GM18867 (cell line): ENCODE results near the gene HSPA12B.

Experiments
- ATAC-seq: cut with Tn5 transposase; IDR thresholded peaks from one replicate; pipeline ENCODE4 v1.9.1; 2021; ENCODE audit warnings: mild to moderate bottlenecking, moderate library complexity; ENCODE audit not compliant: unreplicated experiment

The HSPA12B gene

GRCh38 chr20:3744806-3745685, 12.6 kb downstream of the HSPA12B start:
- no peak for ATAC-seq

- ATAC-seq: no peak
Observed at GRCh38 chr20:3745686-3746173, 13.2 kb downstream of the HSPA12B start.

- ATAC-seq: no peak
Observed at GRCh38 chr20:3747471-3747870, 15.0 kb downstream of the HSPA12B start.

GRCh38 chr20:3748073-3748472, 15.6 kb downstream of the HSPA12B start:
- no peak for ATAC-seq

- no peak for ATAC-seq
Observed at GRCh38 chr20:3749087-3749688, 16.7 kb downstream of the HSPA12B start.

- no peak for ATAC-seq
Observed at GRCh38 chr20:3749689-3750531, 17.4 kb downstream of the HSPA12B start.

GRCh38 chr20:3751305-3751674, 18.8 kb downstream of the HSPA12B start:
- ATAC-seq: no peak

GRCh38 chr20:3751675-3752385, 19.3 kb downstream of the HSPA12B start:
- ATAC-seq: no peak

- no peak for ATAC-seq
Observed at GRCh38 chr20:3752386-3752759, 19.9 kb downstream of the HSPA12B start.

- no peak for ATAC-seq
Observed at GRCh38 chr20:3753098-3753497, 20.6 kb downstream of the HSPA12B start.

- ATAC-seq: no peak
Observed at GRCh38 chr20:3753501-3754275, 21.2 kb downstream of the HSPA12B start.

GRCh38 chr20:3754276-3754630, 21.8 kb downstream of the HSPA12B start:
- ATAC-seq: no peak

GRCh38 chr20:3755269-3755668, 22.8 kb downstream of the HSPA12B start:
- no peak for ATAC-seq

GRCh38 chr20:3755814-3756480, 23.5 kb downstream of the HSPA12B start:
- no peak for ATAC-seq

- no peak for ATAC-seq
Observed at GRCh38 chr20:3757268-3757667, 24.8 kb downstream of the HSPA12B start.

- no peak for ATAC-seq
Observed at GRCh38 chr20:3758566-3758965, 26.1 kb downstream of the HSPA12B start.

GRCh38 chr20:3759316-3759823, 26.9 kb downstream of the HSPA12B start:
- no peak for ATAC-seq

GRCh38 chr20:3759884-3760283, 27.4 kb downstream of the HSPA12B start:
- no peak for ATAC-seq

GRCh38 chr20:3760655-3761348, 28.3 kb downstream of the HSPA12B start:
- ATAC-seq: no peak
